ENCODE measurements around the gene CHST14. TPM values are rescaled to one million over a fixed set of nuclear protein-coding genes. Genes with fewer than 3 reads are reported as not detected.

CHST14 gene
- total and polyA plus RNA-seq, 10 donors, result 7.1 to 18.5 (median 13.3) TPM

- H3K36me3 ChIP-seq, result no peaks in the 10 kb centered on the region
- no peak for DNase-seq
- H3K9me3 ChIP-seq, result no peaks in the 10 kb centered on the region
- peaks cover 0 to 69% (median 28%) of the 10 kb centered on the region in 7 donors for H3K27me3 ChIP-seq (replicated peaks in 1 of 7)
- peak overlapping the region in 4 of 8 donors; percentile 49 to 87 (median 82) for H3K27ac ChIP-seq
- TF ChIP-seq POLR2AphosphoS5 (IDR thresholded peaks at IDR 0.05) (no peak), CTCF (IDR thresholded peaks at IDR 0.05 in 8 of 11, conservative IDR thresholded peaks at IDR 0.05 in 3 of 11) (no peak), POLR2A (IDR thresholded peaks at IDR 0.05) (no peak)
- peaks cover 27 to 84% (median 62%) of the 10 kb centered on the region in 6 donors for H3K4me1 ChIP-seq
- WGBS, 5 donors, result 7 to 19% (median 13%) methylated on average over 14 to 15 of the region's 15 CpGs
- intact Hi-C loops (cut with DNase I; ENCODE audit: low total_unique reads), result no loop called here
- peak overlapping the region in 7 of 8 donors; percentile 35 to 97 (median 90) for H3K4me3 ChIP-seq
These were observed 31.3 kb upstream of the CHST14 start for GRCh38 chr15:40439461-40439959.

GRCh38 chr15:40439960-40440742 lies 30.6 kb upstream of the CHST14 start:
- peak in 2 of 11 experiments; percentile 6 to 12 for TF ChIP-seq CTCF (IDR thresholded peaks at IDR 0.05 in 8 of 11, conservative IDR thresholded peaks at IDR 0.05 in 3 of 11)
- TF ChIP-seq POLR2A (IDR thresholded peaks at IDR 0.05), result no peak
- no peaks in the 10 kb centered on the region for H3K36me3 ChIP-seq
- H3K4me3 ChIP-seq, result peak overlapping the region; percentile 32 to 97 (median 68)
- 0 to 2% (median 1%) methylated on average over 35 of the region's 35 CpGs for WGBS, 5 donors
- H3K4me1 ChIP-seq, result peaks cover 27 to 90% (median 65%) of the 10 kb centered on the region in 6 donors
- intact Hi-C loops (cut with DNase I; ENCODE audit: low total_unique reads), result no loop called here
- DNase-seq, result peak; percentile 85
- peak overlapping the region in 4 of 8 donors; percentile 49 to 87 (median 82) for H3K27ac ChIP-seq
- H3K9me3 ChIP-seq, result no peaks in the 10 kb centered on the region
- peaks cover 0 to 63% (median 27%) of the 10 kb centered on the region in 7 donors for H3K27me3 ChIP-seq (replicated peaks in 1 of 7)

GRCh38 chr15:40440743-40441564 lies 29.8 kb upstream of the CHST14 start, which contains the start of gene BAHD1:
Gene BAHD1 (plus strand): TSS chr15:40440953. CDS start chr15:40458465, 17,512 bp downstream.
- 0 to 1% (median 1%) methylated on average over 41 to 119 of the region's 119 CpGs for WGBS, 5 donors
- intact Hi-C loops (cut with DNase I; ENCODE audit: low total_unique reads), result no loop called here
- H3K27me3 ChIP-seq (replicated peaks in 1 of 7), result peaks cover 0 to 55% (median 19%) of the 10 kb centered on the region in 7 donors

More at GRCh38 chr15:40440743-40441564, 29.8 kb upstream of the CHST14 start, which contains the start of gene BAHD1:
- DNase-seq, result peak; percentile 98
- peak within 1 kb of the TSS; percentile 42 to 87 (median 72) for H3K27ac ChIP-seq
- H3K9me3 ChIP-seq, result no peaks in the 10 kb centered on the region
- TF ChIP-seq POLR2A (IDR thresholded peaks at IDR 0.05) (no peak), CTCF (IDR thresholded peaks at IDR 0.05 in 8 of 11, conservative IDR thresholded peaks at IDR 0.05 in 3 of 11) (peak in 3 of 11 experiments; percentile 16 to 44 (median 31)), POLR2AphosphoS5 (IDR thresholded peaks at IDR 0.05) (peak; percentile 67 to 84 (median 75))
- H3K36me3 ChIP-seq, result no peaks in the 10 kb centered on the region
- H3K4me1 ChIP-seq, result peaks cover 26 to 90% (median 69%) of the 10 kb centered on the region in 6 donors
- peak within 1 kb of the TSS; percentile 77 to 97 (median 90) for H3K4me3 ChIP-seq
